GM13976 (cell line): ENCODE results near the gene PDLIM5.
"Not testable (repeated sequence)": the region's sequence is repeated elsewhere in the genome, so short reads cannot be mapped to it uniquely, and the experiment has no call there.

Experiments used
- DNase-seq: peaks from one replicate; pipeline ENCODE4 v3.0.0; 2012; ENCODE audit warnings: low spot score
- CTCF ChIP-seq: IDR thresholded peaks from 2 replicates; pipeline ENCODE4 v1.5.1; 2012; ENCODE audit warnings: borderline replicate concordance, mild to moderate bottlenecking; ENCODE audit not compliant: insufficient read depth; ENCODE audit errors: extremely low read depth, missing control alignments, control extremely low read depth
- in situ Hi-C: fragments of 300-500 bp; cut with MboI; formaldehyde crosslinking; loops from one replicate; pipeline ENCODE4 v1.12.0; 2022; ENCODE audit warnings: low sequenced_read_pairs, mixed read lengths, inconsistent platforms; ENCODE audit not compliant: unreplicated experiment

Gene PDLIM5

DNA sequence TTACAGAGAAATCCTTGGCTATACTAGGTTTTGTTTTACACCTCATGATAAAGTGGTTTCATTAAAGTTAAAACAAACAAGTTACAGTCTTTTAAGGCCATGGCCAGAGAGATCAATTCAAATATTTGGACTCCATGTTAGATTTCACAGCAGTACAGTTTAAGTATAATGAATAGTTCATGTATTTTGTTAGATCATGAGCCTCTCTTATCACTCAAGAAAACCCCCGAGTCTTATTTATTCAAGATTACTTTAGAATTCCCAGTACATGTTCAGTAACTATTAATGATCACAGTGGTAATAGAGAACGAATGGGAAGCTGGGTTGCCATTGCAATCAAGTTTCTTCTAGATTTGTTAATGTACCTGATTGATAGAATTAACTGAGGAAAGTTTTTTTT is 15.2 kb downstream of the PDLIM5 start:
- in situ Hi-C loops = no loop called here
- TF ChIP-seq CTCF = no peak
- no peak for DNase-seq

DNA sequence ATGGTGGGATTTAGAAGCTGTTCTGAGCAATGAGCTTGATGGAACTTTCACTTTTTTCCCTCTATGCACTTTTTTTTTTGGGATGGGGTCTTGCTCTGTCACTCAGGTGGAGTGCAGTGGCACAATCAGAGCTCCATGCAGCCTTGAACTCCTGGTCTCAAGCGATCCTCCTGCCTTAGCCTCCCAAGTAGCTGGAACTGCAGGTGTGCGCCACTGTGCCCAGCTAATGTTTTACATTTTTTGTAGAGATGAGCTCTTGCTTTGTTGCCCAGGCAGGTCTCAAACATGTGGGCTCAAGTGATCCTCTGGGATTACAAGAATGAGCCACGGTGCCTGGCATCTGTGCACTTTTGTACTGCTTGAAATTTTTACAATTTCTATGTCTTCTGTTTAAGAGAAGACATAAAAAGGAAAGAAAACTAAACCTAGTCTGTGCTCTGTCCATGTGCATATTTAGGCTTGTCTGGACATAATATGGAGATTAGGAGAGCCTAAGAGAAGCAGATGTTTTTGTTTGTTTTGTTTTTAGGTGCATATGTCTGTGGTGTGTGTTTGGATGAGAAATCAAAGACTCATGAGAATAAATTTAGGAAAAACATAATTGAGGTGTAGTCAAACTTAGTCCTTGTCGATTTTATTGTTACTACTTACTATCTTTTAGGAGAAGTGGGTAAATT is 16.5 kb downstream of the PDLIM5 start:
- no peak for DNase-seq
- in situ Hi-C loops = no loop called here
- no peak for TF ChIP-seq CTCF

- TF ChIP-seq CTCF = no peak
- DNase-seq = no peak
- in situ Hi-C loops = no loop called here
Measured at GRCh38 chr4:94469221-94469784, 17.6 kb downstream of the PDLIM5 start.

- DNase-seq = no peak
- in situ Hi-C loops = no loop called here
- TF ChIP-seq CTCF = no peak
Measured at GRCh38 chr4:94470132-94470531, 18.4 kb downstream of the PDLIM5 start.

DNA sequence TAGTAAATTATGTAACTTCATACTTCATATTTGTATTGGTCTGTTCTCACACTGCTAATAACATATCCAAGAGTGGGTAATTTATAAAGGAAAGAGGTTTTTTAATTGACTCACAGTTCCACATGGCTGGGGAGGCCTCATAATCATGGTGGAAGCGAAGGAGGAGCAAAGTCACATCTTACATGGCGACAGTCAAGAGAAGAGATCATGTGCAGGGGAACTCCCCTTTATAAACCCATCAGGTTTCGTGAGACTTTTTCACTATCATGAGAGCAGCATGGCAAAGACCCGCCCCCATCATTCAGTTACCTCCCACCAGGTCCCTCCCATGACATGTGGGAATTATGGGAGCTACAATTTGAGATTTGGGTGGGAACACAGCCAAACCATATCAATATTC is 19.0 kb downstream of the PDLIM5 start:
- in situ Hi-C loops = not testable (repeated sequence)

DNA sequence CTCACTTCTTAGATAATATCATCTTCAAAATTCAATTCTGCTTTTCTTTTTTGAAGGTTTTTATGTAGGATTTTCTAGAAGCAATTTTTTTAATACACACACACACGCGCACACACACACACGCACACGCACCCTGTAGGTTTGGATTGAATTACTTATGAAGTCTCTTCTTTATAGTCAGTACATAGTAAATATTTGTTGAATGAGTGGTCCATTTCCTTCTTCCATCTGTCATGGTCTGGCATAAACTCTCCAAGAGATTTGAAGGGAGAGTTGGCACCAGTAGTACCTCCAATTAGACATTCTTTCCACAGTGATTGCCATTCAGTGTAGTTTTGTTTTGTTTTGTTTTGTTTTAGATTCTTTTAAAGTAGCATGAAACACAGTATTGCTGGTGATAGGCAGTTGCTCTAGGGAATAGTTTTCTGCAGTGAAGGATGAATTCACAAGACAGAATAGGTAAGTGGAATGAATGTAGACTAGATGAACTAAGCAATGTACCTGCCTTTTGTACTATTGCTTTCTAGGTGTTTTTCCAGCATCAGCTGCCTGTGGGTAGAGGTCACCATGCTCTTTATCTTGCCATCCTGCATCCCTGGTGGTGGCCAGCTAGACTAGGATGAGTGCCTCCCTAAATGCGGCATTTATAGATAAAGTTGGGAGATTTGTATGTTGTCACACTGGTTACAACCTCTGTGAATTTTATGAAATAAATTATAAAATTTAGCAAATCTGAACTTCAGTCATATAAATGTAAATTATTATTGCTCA is 20.5 kb downstream of the PDLIM5 start:
- no peak for TF ChIP-seq CTCF
- in situ Hi-C loops = no loop called here
- DNase-seq = no peak

More for the DNA sequence above, 19.0 kb downstream of the PDLIM5 start:
- DNase-seq = not testable (repeated sequence)

GRCh38 chr4:94475050-94475449 is 23.3 kb downstream of the PDLIM5 start:
- TF ChIP-seq CTCF = no peak
- DNase-seq = no peak
- in situ Hi-C loops = no loop called here
